NCI-H82 treated with DMSO at 0.1 percent for 48 hours (cell line): ENCODE measurements around the gene TLR4.

Experiments
- DNase-seq: peaks from one replicate; lab custom pipeline; 2025; ENCODE audit not compliant: unreplicated experiment; lab: John Stamatoyannopoulos, UW

TLR4 gene

GRCh38 chr9:117744369-117744768 lies 40.2 kb downstream of the TLR4 start:
- DNase-seq = no peak

DNA sequence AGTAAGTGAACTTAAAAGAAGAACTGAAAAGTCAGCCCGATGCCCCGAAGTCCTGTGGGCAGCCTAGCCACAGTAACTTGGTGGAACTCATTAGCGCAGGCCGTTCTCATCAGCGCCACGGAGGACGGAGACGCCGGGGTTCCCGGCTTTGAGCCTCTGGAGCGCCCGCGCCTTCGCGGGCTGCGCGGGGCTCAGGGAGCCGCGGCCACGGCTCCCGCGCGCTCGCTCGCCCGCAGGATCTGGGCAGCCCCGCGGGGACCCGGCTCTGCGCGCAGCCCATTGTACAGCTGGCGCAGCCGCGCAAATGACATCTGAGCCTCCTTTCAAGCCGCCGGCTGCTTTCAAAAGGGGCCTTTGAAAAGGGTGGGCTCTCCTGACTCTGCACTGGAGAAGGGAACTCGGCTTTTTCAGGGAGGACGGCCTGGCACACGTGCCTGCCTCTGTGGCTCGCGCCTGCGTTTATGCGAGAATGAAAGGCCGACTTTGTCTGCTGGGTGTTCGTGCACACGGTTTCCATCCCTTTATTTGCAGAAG lies 40.7 kb downstream of the TLR4 start:
- no peak for DNase-seq

- no peak for DNase-seq
These were observed 41.4 kb downstream of the TLR4 start for GRCh38 chr9:117745598-117745997.

- no peak for DNase-seq
These were observed 42.1 kb downstream of the TLR4 start for GRCh38 chr9:117746263-117746662.

- DNase-seq = no peak
These were observed 43.3 kb downstream of the TLR4 start for GRCh38 chr9:117747386-117747970.

DNA sequence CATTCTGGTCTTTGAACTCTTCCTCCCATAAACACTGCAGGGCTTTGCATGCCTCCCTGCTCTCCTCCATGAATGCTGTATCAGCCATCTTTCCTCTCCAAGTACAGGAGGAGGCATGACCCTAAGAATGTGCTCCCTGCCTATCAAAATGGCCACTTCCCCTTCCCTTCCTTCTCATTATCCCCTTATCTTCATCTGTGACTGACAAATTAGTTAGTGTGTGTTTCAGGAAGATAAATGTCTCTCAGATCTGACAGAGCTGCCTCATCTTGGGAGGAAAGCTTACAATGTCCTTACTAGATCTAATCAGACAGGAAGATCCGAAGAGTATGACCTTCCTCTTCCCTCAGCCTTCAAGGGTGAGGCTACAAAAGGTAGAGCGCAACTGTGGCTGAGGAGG lies 46.2 kb downstream of the TLR4 start:
- DNase-seq = no peak

GRCh38 chr9:117752894-117753293 lies 48.7 kb downstream of the TLR4 start:
- no peak for DNase-seq

GRCh38 chr9:117757561-117758190 lies 53.5 kb downstream of the TLR4 start:
- DNase-seq = no peak

DNA sequence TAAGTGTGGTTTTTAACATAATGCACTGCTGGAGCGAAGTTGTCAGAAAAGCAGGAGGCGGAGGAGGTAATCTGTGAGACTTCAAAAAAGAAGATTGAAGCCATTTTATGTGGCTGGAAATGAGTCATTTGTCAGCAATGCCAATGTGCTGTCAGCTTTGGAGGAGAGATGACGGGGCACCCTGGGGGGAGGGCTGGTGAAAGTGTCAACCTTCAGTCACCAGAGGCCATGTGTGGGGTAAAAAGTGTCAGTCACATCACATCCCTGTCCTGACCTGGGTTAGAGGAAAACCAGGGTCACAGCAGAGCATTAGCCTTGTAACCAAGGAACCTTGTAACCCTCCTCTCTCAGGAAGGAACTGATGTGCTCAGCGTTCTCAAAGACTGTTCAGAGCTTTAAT lies 59.1 kb downstream of the TLR4 start:
- no peak for DNase-seq

- DNase-seq = peak; percentile 5
These were observed 64.7 kb downstream of the TLR4 start for GRCh38 chr9:117768750-117769395.

DNA sequence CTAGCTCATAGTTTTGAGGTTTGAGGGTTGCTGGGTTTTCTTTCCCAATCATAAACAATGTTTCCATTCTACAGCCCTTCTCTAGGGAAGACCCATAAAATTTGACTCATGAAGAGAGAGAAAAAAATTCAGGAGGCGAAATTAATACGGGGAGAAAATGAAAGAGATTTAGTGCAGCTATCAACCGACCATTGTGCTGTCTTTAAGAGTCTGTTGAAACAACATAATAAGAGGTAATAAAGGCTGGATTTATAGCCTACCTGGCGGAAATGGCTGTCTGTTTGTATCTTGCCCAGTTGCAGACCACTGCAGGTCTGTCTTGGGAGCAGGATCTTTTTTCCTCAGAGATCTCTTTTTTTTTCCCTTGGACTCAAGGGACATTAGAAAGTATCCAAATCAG lies 66.9 kb downstream of the TLR4 start:
- DNase-seq = no peak

- DNase-seq = peak; percentile 30
These were observed 68.8 kb downstream of the TLR4 start for GRCh38 chr9:117772960-117773359.
